GM12878 (cell line): ENCODE data around the gene PTPRN2. TPM values are rescaled to one million over a fixed set of nuclear protein-coding genes. Genes with fewer than 3 reads are reported as not detected.

Experiments used
- ATAC-seq: fragments of 200-7000 bp; cut with Tn5 transposase; 3 replicates; pipeline ENCODE4 v1.9.1; 2020; ENCODE audit warnings: mild to moderate bottlenecking, moderate library complexity
- BruUV-seq: library from RNA; stranded (reverse); fragments of 400-500 nt; replicated peaks from 2 replicates; lab custom pipeline; 2021; lab: Mats Ljungman, UMichigan
- CTCF ChIA-PET: fragments of 300-600 bp; sonication (Branson Sonifier 250); formaldehyde crosslinking; extraction: SDS; loops from one replicate; lab custom pipeline; 2021; ENCODE audit warnings: inconsistent platforms; lab: Yijun Ruan, JAX
- POLR2A ChIA-PET: fragments of 350-600 bp; formaldehyde crosslinking; extraction: SDS; loops from one replicate; lab custom pipeline; 2021; ENCODE audit warnings: inconsistent platforms; lab: Charles Lee
- RAD21 ChIA-PET: fragments of 300-600 bp; sonication (Branson Sonifier 250); formaldehyde crosslinking; loops from one replicate; lab custom pipeline; 2023; ENCODE audit warnings: antibody characterized with exemption; ENCODE audit not compliant: unreplicated experiment; lab: Charles Lee
- SMC1A ChIA-PET: fragments of 300-600 bp; sonication (Branson Sonifier 250); formaldehyde crosslinking; loops from one replicate; lab custom pipeline; 2023; ENCODE audit not compliant: unreplicated experiment, uncharacterized antibody; lab: Charles Lee
- DNase-seq: peaks from one replicate; pipeline ENCODE4 v3.0.0-alpha.2; 2011; ENCODE audit warnings: low read depth, low spot score
- FAIRE-seq: peaks from 3 replicates; lab custom pipeline; 2011; peaks lifted over from hg19 to GRCh38; lab: Jason Lieb, UNC
- H2AFZ ChIP-seq: 2 replicates; pipeline ENCODE4 v1.6.0; 2011; ENCODE audit warnings: low read depth, low read length, control low read depth; ENCODE audit not compliant: control insufficient read depth
- H3K27ac ChIP-seq: 2 replicates; pipeline ENCODE4 v1.5.1; 2011; ENCODE audit warnings: control low read depth; ENCODE audit not compliant: control insufficient read depth, insufficient read depth
- H3K27me3 ChIP-seq, 2 experiments: replicated peaks in 1 of 2; 2 replicates each; pipeline versions ENCODE4 v1.6.0 to v1.6.1; 2011; ENCODE audit warnings: low read length in 1 of 2; ENCODE audit not compliant: control insufficient read depth in 2 of 2, insufficient read depth in 2 of 2
- H3K36me3 ChIP-seq, 2 experiments: 2 replicates each; pipeline ENCODE4 v1.5.1; 2011; ENCODE audit warnings: low read length in 1 of 2; ENCODE audit not compliant: control insufficient read depth in 2 of 2, insufficient read depth in 2 of 2
- H3K4me1 ChIP-seq: 2 replicates; pipeline ENCODE4 v1.6.1; 2011; ENCODE audit warnings: mild to moderate bottlenecking, low read length, moderate library complexity, mixed read lengths; ENCODE audit not compliant: control insufficient read depth, insufficient read depth
- H3K4me2 ChIP-seq: 2 replicates; pipeline ENCODE4 v1.6.0; 2011; ENCODE audit warnings: control low read depth; ENCODE audit not compliant: control insufficient read depth, insufficient read depth
- H3K4me3 ChIP-seq: fragments of 200-600 bp; sonication (generic); 2 replicates; pipeline ENCODE4 v1.5.1; 2016
- H3K79me2 ChIP-seq: 2 replicates; pipeline ENCODE4 v1.6.0; 2011; ENCODE audit warnings: low read length; ENCODE audit not compliant: control insufficient read depth, insufficient read depth
- H3K9ac ChIP-seq: 2 replicates; pipeline ENCODE4 v1.8.0; 2011; ENCODE audit warnings: low read length, control low read depth, mixed read lengths; ENCODE audit not compliant: control insufficient read depth, insufficient read depth
- H3K9me3 ChIP-seq: replicated peaks from 3 replicates; pipeline ENCODE4 v1.5.1; 2011; ENCODE audit warnings: mild to moderate bottlenecking, low read length; ENCODE audit not compliant: control insufficient read depth, insufficient read depth
- H4K20me1 ChIP-seq: 2 replicates; pipeline ENCODE4 v1.6.0; 2011; ENCODE audit not compliant: control insufficient read depth, insufficient read depth
- CBX3 ChIP-seq: fragments of 200-600 bp; sonication (generic); IDR thresholded peaks from 2 replicates; pipeline ENCODE4 v1.6.1; 2016; ENCODE audit warnings: low read depth, borderline replicate concordance
- CEBPB ChIP-seq, 2 experiments: fragments of 150-350 bp in 1 of 2; IDR thresholded peaks; 2 replicates each; pipeline ENCODE4 v1.6.1; 2012 to 2014; ENCODE audit warnings: low read depth in 2 of 2, low read length in 2 of 2, borderline replicate concordance in 1 of 2, inconsistent platforms in 1 of 2
- EED ChIP-seq: sonication (generic); IDR thresholded peaks from 2 replicates; pipeline ENCODE4 v1.6.1; 2016; ENCODE audit warnings: antibody characterized with exemption, low read depth
- EP300 ChIP-seq, 2 experiments: fragments of 150-350 bp in 1 of 2; IDR thresholded peaks; 2 replicates each; pipeline ENCODE4 v1.6.1; 2011 to 2012; ENCODE audit warnings: low read depth in 2 of 2, low read length in 2 of 2, borderline replicate concordance in 1 of 2, improper control_type of control experiment in 1 of 2, inconsistent platforms in 1 of 2; ENCODE audit not compliant: control insufficient read depth in 1 of 2
- MYB ChIP-seq: fragments of 150-350 bp; IDR thresholded peaks from 2 replicates; pipeline ENCODE4 v1.6.1; 2014; ENCODE audit warnings: mild to moderate bottlenecking, low read depth, low read length, borderline replicate concordance
- NFXL1 ChIP-seq: fragments of 450-650 bp; IDR thresholded peaks from 2 replicates; pipeline ENCODE4 v1.6.1; 2017; ENCODE audit warnings: antibody characterized with exemption, mild to moderate bottlenecking, borderline replicate concordance
- NR2C2 ChIP-seq: IDR thresholded peaks from 2 replicates; pipeline ENCODE4 v1.6.1; 2011; ENCODE audit warnings: borderline replicate concordance, low read depth; ENCODE audit not compliant: control insufficient read depth, insufficient read length
- SMARCA5 ChIP-seq: fragments of 450-650 bp; IDR thresholded peaks from 2 replicates; pipeline ENCODE4 v1.6.1; 2017; ENCODE audit warnings: mild to moderate bottlenecking
- SUZ12 ChIP-seq: fragments of 200-600 bp; sonication (generic); IDR thresholded peaks from one replicate; pipeline ENCODE4 v1.6.1; 2018; ENCODE audit warnings: antibody characterized with exemption, mild to moderate bottlenecking; ENCODE audit not compliant: unreplicated experiment
- TBL1XR1 ChIP-seq: IDR thresholded peaks from 2 replicates; pipeline ENCODE4 v1.6.1; 2012; ENCODE audit warnings: low read depth, low read length, improper control_type of control experiment
- WGBS: methylation state at CpG from one replicate; pipeline ENCODE4 v1.1.6; 2016; ENCODE audit warnings: low lambda C conversion rate; ENCODE audit not compliant: insufficient replicate concordance, insufficient coverage; ENCODE audit errors: missing lambda C conversion rate; 5-methylcytosine and 5-hydroxymethylcytosine counted together
- in situ Hi-C: fragments of 300-500 bp; cut with MboI; formaldehyde crosslinking; loops from 9 replicates; pipeline ENCODE4 v1.14.3; 2018; ENCODE audit warnings: mixed read lengths
- intact Hi-C: fragments of 100-400 bp; cut with micrococcal nuclease; formaldehyde crosslinking; loops from one replicate; pipeline ENCODE4 v1.14.2; 2022; ENCODE audit not compliant: unreplicated experiment
- polyA plus RNA-seq, 11 experiments: library from polyadenylated mRNA; depleted of rRNA in 4 of 11; unstranded in 6 of 11; stranded (reverse) in 5 of 11; fragments of >200 nt; fragmentation: Nextera tagmentation in 4 of 11; fragmentation: Illumina TruSeq in 1 of 11; extraction: Ambion mirVana in 4 of 11; extraction: Trizol in 1 of 11; gene quantifications; 1 replicate in 1 of 11; 2 replicates in 10 of 11; pipeline versions ENCODE4 v1.2.1 to v1.2.3, GENCODE V29; 2011 to 2016; ENCODE audit warnings: inconsistent platforms in 2 of 11, missing spikeins in 2 of 11, low read depth in 1 of 11
- total RNA-seq, 4 experiments: library from RNA; depleted of rRNA in 3 of 4; stranded (reverse); fragments of >200 nt in 3 of 4; fragmentation: Illumina TruSeq in 1 of 4; extraction: Trizol in 1 of 4; gene quantifications; 2 replicates each; pipeline versions ENCODE4 v1.2.1 to v1.2.3, GENCODE V29; 2013 to 2021
- TF ChIP-seq, protein P1 (sequence below): fragments of 450-650 bp; formaldehyde crosslinking; IDR thresholded peaks from 2 replicates; pipeline ENCODE4 v1.5.0; 2022; ENCODE audit warnings: mild to moderate bottlenecking, missing genetic modification characterization
- TF ChIP-seq, protein P2 (sequence below): fragments of 450-650 bp; IDR thresholded peaks from 2 replicates; pipeline ENCODE4 v1.6.1; 2017; ENCODE audit warnings: mild to moderate bottlenecking, moderate library complexity
- TF ChIP-seq, protein P3 (sequence below): IDR thresholded peaks from 2 replicates; pipeline ENCODE4 v1.6.1; 2011; ENCODE audit warnings: borderline replicate concordance, low read depth, mild to moderate bottlenecking, moderate library complexity, mixed read lengths, low read length; ENCODE audit not compliant: insufficient read depth; ENCODE audit errors: extremely low read length
- TF ChIP-seq, protein P4 (sequence below): fragments of 450-650 bp; IDR thresholded peaks from 2 replicates; pipeline ENCODE4 v1.6.1; 2017; ENCODE audit warnings: low read depth, mild to moderate bottlenecking, moderate library complexity

PTPRN2 gene
- total and polyA plus RNA-seq, 10 of the 15 experiments (the other 5 are each of a cell fraction or from before 2014, with no cell fraction given), result 5.4 TPM; not detected in 9

DNA sequence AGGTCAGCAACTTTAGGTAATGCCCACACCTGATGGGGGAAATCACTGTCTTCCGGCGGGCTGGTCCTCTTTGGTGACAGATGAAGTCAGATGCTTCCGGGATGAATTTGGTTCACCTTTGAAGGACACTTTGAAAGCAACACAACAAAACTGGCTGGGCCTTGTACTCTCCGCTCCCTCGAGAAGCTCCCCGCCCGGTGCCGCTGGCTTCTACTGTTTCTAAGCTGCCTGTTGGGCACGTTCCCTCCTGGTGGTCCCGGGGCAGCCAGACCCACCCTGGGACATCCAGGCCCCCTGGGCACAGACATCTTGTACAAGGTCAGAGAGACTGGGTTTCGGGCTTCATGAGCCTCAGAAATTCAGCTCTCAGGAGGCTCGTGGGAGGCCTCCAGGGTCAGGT, 798.5 kb downstream of the PTPRN2 start:
- H3K9me3 ChIP-seq, result peaks cover 2% of the 10 kb centered on the region; the same call in 1 of the 3 replicates
- WGBS, result 59% methylated on average over 12 of the region's 12 CpGs
- no peak overlapping the region for H2AFZ ChIP-seq
- CTCF ChIA-PET, result no interaction called here
- H3K27me3 ChIP-seq, result no peaks in the 10 kb centered on the region
- H3K79me2 ChIP-seq, result no peaks in the 10 kb centered on the region
- SMC1A ChIA-PET, result no interaction called here
- H3K4me2 ChIP-seq, result no peak overlapping the region
- in situ Hi-C loops (no loop called here), intact Hi-C loops (no loop called here)
- no peaks in the 10 kb centered on the region for H3K36me3 ChIP-seq
- H3K9ac ChIP-seq, result no peak overlapping the region
- no peak overlapping the region for H3K27ac ChIP-seq
- no peaks in the 10 kb centered on the region for H3K4me1 ChIP-seq
- no peak for DNase-seq
- no TSS peak for BruUV-seq
- RAD21 ChIA-PET, result no interaction called here
- POLR2A ChIA-PET, result no interaction called here
- no peaks in the 10 kb centered on the region for H4K20me1 ChIP-seq
- no peak for ATAC-seq
- no peak overlapping the region for H3K4me3 ChIP-seq
- FAIRE-seq, result no peak
- TF ChIP-seq EED, result no peak
- no peak for TF ChIP-seq SUZ12
- TF ChIP-seq, protein P1, sequence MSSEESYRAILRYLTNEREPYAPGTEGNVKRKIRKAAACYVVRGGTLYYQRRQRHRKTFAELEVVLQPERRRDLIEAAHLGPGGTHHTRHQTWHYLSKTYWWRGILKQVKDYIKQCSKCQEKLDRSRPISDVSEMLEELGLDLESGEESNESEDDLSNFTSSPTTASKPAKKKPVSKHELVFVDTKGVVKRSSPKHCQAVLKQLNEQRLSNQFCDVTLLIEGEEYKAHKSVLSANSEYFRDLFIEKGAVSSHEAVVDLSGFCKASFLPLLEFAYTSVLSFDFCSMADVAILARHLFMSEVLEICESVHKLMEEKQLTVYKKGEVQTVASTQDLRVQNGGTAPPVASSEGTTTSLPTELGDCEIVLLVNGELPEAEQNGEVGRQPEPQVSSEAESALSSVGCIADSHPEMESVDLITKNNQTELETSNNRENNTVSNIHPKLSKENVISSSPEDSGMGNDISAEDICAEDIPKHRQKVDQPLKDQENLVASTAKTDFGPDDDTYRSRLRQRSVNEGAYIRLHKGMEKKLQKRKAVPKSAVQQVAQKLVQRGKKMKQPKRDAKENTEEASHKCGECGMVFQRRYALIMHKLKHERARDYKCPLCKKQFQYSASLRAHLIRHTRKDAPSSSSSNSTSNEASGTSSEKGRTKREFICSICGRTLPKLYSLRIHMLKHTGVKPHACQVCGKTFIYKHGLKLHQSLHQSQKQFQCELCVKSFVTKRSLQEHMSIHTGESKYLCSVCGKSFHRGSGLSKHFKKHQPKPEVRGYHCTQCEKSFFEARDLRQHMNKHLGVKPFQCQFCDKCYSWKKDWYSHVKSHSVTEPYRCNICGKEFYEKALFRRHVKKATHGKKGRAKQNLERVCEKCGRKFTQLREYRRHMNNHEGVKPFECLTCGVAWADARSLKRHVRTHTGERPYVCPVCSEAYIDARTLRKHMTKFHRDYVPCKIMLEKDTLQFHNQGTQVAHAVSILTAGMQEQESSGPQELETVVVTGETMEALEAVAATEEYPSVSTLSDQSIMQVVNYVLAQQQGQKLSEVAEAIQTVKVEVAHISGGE (CRISPR knock-in tag), result no peak
- no peak for TF ChIP-seq CEBPB (IDR thresholded peaks at IDR 0.05; ENCODE audit: borderline replicate concordance in 1 of 2, low read depth in 2 of 2, low read length in 2 of 2)
- TF ChIP-seq, protein P2, sequence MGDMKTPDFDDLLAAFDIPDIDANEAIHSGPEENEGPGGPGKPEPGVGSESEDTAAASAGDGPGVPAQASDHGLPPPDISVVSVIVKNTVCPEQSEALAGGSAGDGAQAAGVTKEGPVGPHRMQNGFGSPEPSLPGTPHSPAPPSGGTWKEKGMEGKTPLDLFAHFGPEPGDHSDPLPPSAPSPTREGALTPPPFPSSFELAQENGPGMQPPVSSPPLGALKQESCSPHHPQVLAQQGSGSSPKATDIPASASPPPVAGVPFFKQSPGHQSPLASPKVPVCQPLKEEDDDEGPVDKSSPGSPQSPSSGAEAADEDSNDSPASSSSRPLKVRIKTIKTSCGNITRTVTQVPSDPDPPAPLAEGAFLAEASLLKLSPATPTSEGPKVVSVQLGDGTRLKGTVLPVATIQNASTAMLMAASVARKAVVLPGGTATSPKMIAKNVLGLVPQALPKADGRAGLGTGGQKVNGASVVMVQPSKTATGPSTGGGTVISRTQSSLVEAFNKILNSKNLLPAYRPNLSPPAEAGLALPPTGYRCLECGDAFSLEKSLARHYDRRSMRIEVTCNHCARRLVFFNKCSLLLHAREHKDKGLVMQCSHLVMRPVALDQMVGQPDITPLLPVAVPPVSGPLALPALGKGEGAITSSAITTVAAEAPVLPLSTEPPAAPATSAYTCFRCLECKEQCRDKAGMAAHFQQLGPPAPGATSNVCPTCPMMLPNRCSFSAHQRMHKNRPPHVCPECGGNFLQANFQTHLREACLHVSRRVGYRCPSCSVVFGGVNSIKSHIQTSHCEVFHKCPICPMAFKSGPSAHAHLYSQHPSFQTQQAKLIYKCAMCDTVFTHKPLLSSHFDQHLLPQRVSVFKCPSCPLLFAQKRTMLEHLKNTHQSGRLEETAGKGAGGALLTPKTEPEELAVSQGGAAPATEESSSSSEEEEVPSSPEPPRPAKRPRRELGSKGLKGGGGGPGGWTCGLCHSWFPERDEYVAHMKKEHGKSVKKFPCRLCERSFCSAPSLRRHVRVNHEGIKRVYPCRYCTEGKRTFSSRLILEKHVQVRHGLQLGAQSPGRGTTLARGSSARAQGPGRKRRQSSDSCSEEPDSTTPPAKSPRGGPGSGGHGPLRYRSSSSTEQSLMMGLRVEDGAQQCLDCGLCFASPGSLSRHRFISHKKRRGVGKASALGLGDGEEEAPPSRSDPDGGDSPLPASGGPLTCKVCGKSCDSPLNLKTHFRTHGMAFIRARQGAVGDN, result no peak
- TF ChIP-seq, protein P3, sequence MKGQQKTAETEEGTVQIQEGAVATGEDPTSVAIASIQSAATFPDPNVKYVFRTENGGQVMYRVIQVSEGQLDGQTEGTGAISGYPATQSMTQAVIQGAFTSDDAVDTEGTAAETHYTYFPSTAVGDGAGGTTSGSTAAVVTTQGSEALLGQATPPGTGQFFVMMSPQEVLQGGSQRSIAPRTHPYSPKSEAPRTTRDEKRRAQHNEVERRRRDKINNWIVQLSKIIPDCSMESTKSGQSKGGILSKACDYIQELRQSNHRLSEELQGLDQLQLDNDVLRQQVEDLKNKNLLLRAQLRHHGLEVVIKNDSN, result no peak
- no peak for TF ChIP-seq NR2C2
- TF ChIP-seq NFXL1, result no peak
- TF ChIP-seq, protein P4, sequence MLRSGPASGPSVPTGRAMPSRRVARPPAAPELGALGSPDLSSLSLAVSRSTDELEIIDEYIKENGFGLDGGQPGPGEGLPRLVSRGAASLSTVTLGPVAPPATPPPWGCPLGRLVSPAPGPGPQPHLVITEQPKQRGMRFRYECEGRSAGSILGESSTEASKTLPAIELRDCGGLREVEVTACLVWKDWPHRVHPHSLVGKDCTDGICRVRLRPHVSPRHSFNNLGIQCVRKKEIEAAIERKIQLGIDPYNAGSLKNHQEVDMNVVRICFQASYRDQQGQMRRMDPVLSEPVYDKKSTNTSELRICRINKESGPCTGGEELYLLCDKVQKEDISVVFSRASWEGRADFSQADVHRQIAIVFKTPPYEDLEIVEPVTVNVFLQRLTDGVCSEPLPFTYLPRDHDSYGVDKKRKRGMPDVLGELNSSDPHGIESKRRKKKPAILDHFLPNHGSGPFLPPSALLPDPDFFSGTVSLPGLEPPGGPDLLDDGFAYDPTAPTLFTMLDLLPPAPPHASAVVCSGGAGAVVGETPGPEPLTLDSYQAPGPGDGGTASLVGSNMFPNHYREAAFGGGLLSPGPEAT, result no peak
- TF ChIP-seq SMARCA5, result no peak
- no peak for TF ChIP-seq CBX3
- TF ChIP-seq MYB, result no peak
- no peak for TF ChIP-seq TBL1XR1
- no peak for TF ChIP-seq EP300 (IDR thresholded peaks at IDR 0.05; ENCODE audit: borderline replicate concordance in 1 of 2, control insufficient read depth in 1 of 2, low read depth in 2 of 2, low read length in 2 of 2)
